ENCODE results near the gene CD84. TPM values are rescaled to one million over a fixed set of nuclear protein-coding genes. Genes with fewer than 3 reads are reported as not detected.
A peak's percentile ranks its signal among the peaks of the same experiment; 100 is the strongest.

CD84 gene
- total and polyA plus RNA-seq, 2 donors (not counting 1 experiment from before 2014, with no cell fraction given), result 19.8 to 63.9 TPM

DNA sequence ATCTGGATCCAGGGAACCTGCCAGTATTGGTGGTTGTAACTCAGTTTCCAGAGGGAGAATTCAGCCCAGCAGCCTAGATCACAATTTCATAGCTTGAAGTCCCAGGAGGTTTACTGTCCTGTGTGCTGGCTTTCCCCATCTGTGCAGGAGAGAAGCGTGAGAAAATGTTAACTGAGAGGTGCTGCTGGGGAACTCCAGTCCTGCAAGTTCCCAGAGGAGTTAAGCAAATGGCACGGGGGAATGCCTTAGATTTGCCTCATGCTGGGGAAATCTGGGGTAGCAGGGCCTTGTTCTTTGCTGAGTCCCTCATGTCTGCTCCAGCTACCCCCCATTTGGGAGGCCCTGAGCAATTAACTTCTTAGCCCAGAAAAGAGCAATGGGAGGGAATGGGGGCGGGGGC lies 31.1 kb downstream of the CD84 start:
- TF ChIP-seq EZH2 (IDR thresholded peaks at IDR 0.05; ENCODE audit: borderline replicate concordance, insufficient read depth, low read depth, low read length, poor library complexity, severe bottlenecking), result no peak
- TF ChIP-seq, protein P1, sequence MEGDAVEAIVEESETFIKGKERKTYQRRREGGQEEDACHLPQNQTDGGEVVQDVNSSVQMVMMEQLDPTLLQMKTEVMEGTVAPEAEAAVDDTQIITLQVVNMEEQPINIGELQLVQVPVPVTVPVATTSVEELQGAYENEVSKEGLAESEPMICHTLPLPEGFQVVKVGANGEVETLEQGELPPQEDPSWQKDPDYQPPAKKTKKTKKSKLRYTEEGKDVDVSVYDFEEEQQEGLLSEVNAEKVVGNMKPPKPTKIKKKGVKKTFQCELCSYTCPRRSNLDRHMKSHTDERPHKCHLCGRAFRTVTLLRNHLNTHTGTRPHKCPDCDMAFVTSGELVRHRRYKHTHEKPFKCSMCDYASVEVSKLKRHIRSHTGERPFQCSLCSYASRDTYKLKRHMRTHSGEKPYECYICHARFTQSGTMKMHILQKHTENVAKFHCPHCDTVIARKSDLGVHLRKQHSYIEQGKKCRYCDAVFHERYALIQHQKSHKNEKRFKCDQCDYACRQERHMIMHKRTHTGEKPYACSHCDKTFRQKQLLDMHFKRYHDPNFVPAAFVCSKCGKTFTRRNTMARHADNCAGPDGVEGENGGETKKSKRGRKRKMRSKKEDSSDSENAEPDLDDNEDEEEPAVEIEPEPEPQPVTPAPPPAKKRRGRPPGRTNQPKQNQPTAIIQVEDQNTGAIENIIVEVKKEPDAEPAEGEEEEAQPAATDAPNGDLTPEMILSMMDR (IDR thresholded peaks at IDR 0.05), result no peak
- H3K4me3 ChIP-seq (ENCODE audit: control extremely low read depth in 1 of 5, extremely low read depth in 1 of 5, insufficient read depth in 1 of 5, low read depth in 2 of 5, low read length in 4 of 5), result no peak overlapping the region
- peak overlapping the region; percentile 60 for H3K4me2 ChIP-seq (replicated peaks; ENCODE audit: low read depth, low read length, poor library complexity, severe bottlenecking)
- no peaks in the 10 kb centered on the region for H3K27me3 ChIP-seq (replicated peaks in 1 of 4; ENCODE audit: control extremely low read depth in 1 of 4, control insufficient read depth in 3 of 4, insufficient read depth in 4 of 4, low read length in 3 of 4)
- Mint-ChIP-seq H3K4me3 (peak overlapping the region; percentile 63), H3K27ac (peak overlapping the region; percentile 94), H3K4me1 (peaks cover 85% of the 10 kb centered on the region), H3K27me3 (no peaks in the 10 kb centered on the region), H3K9me3 (ENCODE audit: insufficient read depth) (no peaks in the 10 kb centered on the region)
- DNase-seq (peak; percentile 56), ATAC-seq (ENCODE audit: low read depth) (peak; percentile 44)
- CTCF ChIA-PET, result interaction anchor here (1.0 to 18.3 kb wide), 8 partner anchors 13 to 172 kb away, joined by 3 to 159 read pairs (median 5); partner anchors contain the start of gene SLAMF6
- peaks cover 12% of the 10 kb centered on the region for H3K79me2 ChIP-seq (ENCODE audit: control insufficient read depth, insufficient read depth, low read length)
- peaks cover 76 to 77% of the 10 kb centered on the region in 2 donors for H3K4me1 ChIP-seq (ENCODE audit: control insufficient read depth in 2 of 2, insufficient read depth in 2 of 2, low read length in 2 of 2)
- H3K36me3 ChIP-seq (replicated peaks in 1 of 2; ENCODE audit: control extremely low read depth in 1 of 2, control insufficient read depth in 1 of 2, extremely low read depth in 1 of 2, insufficient read depth in 2 of 2, low read length in 1 of 2), result peaks cover 1 to 35% of the 10 kb centered on the region in 2 experiments
- no peak overlapping the region for H2AFZ ChIP-seq (ENCODE audit: insufficient read depth, low read depth, low read length, poor library complexity, severe bottlenecking)
- H3K9me3 ChIP-seq (ENCODE audit: control extremely low read depth in 1 of 3, control insufficient read depth in 2 of 3, insufficient read depth in 1 of 3, low read length in 2 of 3), result peaks cover 0 to 4% (median 0%) of the 10 kb centered on the region in 3 donors
- no peaks in the 10 kb centered on the region for H4K20me1 ChIP-seq (ENCODE audit: control insufficient read depth, insufficient read depth, low read length, poor library complexity, severe bottlenecking)
- H3K27ac ChIP-seq (ENCODE audit: low read length in 2 of 2), result peak overlapping the region; percentile 84 to 88
- intact Hi-C loops (cut with micrococcal nuclease), result loop anchor here (2.0 to 5.0 kb wide), 3 partner anchors 17 to 44 kb away; no protein-coding TSS in a partner anchor
- POLR2A ChIA-PET, result interaction anchor here (1.1 to 2.2 kb wide), 4 partner anchors 9 to 74 kb away, joined by 3 to 9 read pairs (median 4); no protein-coding TSS in a partner anchor
- WGBS (ENCODE audit: insufficient coverage), result 0% methylated on average over 2 of the region's 3 CpGs
- H3K9ac ChIP-seq (ENCODE audit: low read length), result no peak overlapping the region

DNA sequence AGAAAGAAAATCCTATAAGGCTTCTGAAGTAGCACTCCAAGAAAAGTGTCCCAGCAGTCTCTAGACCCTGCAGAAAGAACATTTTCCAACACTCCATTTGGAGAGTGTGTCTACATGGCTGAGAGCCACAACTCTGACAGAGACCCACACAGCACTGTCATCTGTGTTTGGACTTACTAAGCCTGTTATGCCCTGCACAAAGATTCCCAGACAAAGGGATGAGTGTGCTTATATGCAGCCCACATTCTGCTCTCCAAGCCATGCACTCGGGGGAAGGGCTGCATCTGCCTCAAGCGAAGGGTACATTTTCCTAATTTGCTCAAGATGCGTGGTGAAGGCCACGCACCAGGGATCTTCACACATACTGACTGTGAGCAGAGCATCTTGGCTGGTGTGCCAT lies 31.9 kb downstream of the CD84 start:
- Histone ChIP-seq H3K4me2 (replicated peaks; ENCODE audit: low read depth, low read length, poor library complexity, severe bottlenecking) (peak overlapping the region; percentile 60), H3K79me2 (ENCODE audit: control insufficient read depth, insufficient read depth, low read length) (peaks cover 13% of the 10 kb centered on the region), H3K36me3 (replicated peaks in 1 of 2; ENCODE audit: control extremely low read depth in 1 of 2, control insufficient read depth in 1 of 2, extremely low read depth in 1 of 2, insufficient read depth in 2 of 2, low read length in 1 of 2) (peaks cover 0 to 27% of the 10 kb centered on the region in 2 experiments), H3K27ac (ENCODE audit: low read length in 2 of 2) (peak overlapping the region; percentile 84 to 88), H2AFZ (ENCODE audit: insufficient read depth, low read depth, low read length, poor library complexity, severe bottlenecking) (no peak overlapping the region), H3K9me3 (ENCODE audit: control extremely low read depth in 1 of 3, control insufficient read depth in 2 of 3, insufficient read depth in 1 of 3, low read length in 2 of 3) (peaks cover 0 to 4% (median 0%) of the 10 kb centered on the region in 3 donors), H3K4me3 (ENCODE audit: control extremely low read depth in 1 of 5, extremely low read depth in 1 of 5, insufficient read depth in 1 of 5, low read depth in 2 of 5, low read length in 4 of 5) (no peak overlapping the region), H4K20me1 (ENCODE audit: control insufficient read depth, insufficient read depth, low read length, poor library complexity, severe bottlenecking) (no peaks in the 10 kb centered on the region), H3K27me3 (replicated peaks in 1 of 4; ENCODE audit: control extremely low read depth in 1 of 4, control insufficient read depth in 3 of 4, insufficient read depth in 4 of 4, low read length in 3 of 4) (no peaks in the 10 kb centered on the region), H3K9ac (ENCODE audit: low read length) (no peak overlapping the region), H3K4me1 (ENCODE audit: control insufficient read depth in 2 of 2, insufficient read depth in 2 of 2, low read length in 2 of 2) (peaks cover 74% of the 10 kb centered on the region in 2 donors)
- ATAC-seq (ENCODE audit: low read depth), result no peak
- DNase-seq, result no peak
- peak overlapping the region; percentile 94 for H3K27ac Mint-ChIP-seq
- 9% methylated on average over 4 of the region's 4 CpGs for WGBS (ENCODE audit: insufficient coverage)
- intact Hi-C loops (cut with micrococcal nuclease), result loop anchor here (5.0 kb wide), 2 partner anchors 35 to 45 kb away; no protein-coding TSS in a partner anchor
- peaks cover 77% of the 10 kb centered on the region for H3K4me1 Mint-ChIP-seq
- ChIA-PET POLR2A (interaction anchor here (1.1 to 2.2 kb wide), 4 partner anchors 8 to 73 kb away, joined by 3 to 9 read pairs (median 4); no protein-coding TSS in a partner anchor), CTCF (interaction anchor here (0.6 to 18.3 kb wide), 5 partner anchors 24 to 128 kb away, joined by 3 to 159 read pairs (median 5); partner anchors contain the start of gene SLAMF6)
- peak overlapping the region; percentile 63 for H3K4me3 Mint-ChIP-seq
- no peaks in the 10 kb centered on the region for H3K27me3 Mint-ChIP-seq
- TF ChIP-seq, protein P1 (IDR thresholded peaks at IDR 0.05), result no peak
- no peak for TF ChIP-seq EZH2 (IDR thresholded peaks at IDR 0.05; ENCODE audit: borderline replicate concordance, insufficient read depth, low read depth, low read length, poor library complexity, severe bottlenecking)
- no peaks in the 10 kb centered on the region for H3K9me3 Mint-ChIP-seq (ENCODE audit: insufficient read depth)
